Stimulated activated CD4-positive, alpha-beta T cell treated with anti-CD3 and anti-CD28 coated beads, TNF-alpha, amount 100 ng/mL, for 24 hours (primary cell): ENCODE data around the gene CCNF.

Source experiments
- DNase-seq, 3 experiments: peaks; one replicate each; pipeline ENCODE4 v3.0.0-alpha.2; 2020; ENCODE audit warnings: low read depth in 3 of 3

CCNF gene

DNA sequence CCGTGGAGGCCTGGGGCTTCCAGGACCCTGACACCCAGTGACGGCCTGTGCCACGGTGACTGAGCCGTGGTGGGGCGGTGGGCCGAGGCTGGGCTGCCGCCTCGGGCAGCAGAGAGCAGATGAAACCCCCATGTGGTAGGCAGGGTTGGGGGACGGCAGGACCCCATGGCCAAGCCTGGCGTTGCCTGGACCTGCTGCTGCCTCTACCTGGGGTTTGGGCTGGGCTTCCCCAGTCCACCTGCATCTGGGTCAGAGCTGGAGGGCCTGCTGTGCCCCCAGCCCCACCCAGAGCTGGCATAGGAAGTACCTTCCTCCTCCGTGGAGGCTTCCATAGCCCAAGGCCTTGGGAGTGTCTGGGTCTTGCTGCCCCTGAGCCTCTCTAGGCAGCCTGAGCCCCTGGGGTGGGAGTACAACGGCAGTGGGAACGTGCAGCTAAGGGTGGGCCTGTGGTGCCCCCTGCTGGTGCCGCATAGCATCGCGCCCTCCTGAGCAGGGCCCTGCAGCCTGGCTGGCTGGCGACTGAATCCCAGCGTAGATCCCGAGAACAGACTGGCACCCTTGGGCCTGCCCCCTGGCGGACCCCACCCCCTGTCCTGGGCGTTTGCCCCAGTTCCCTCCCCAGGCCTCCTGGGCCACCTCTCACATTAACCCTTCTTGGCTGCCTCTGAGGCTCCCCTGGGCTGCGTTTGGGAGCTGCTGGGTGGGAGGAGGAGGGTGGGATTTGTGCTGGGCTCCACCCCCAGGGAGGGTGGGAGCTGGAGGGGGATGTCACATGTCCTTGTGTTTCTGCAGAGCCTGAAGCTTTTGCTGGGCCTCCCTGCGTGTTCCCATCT lies 71.9 kb downstream of the CCNF start:
- DNase-seq = peak; percentile 64 to 78 (median 66)

DNA sequence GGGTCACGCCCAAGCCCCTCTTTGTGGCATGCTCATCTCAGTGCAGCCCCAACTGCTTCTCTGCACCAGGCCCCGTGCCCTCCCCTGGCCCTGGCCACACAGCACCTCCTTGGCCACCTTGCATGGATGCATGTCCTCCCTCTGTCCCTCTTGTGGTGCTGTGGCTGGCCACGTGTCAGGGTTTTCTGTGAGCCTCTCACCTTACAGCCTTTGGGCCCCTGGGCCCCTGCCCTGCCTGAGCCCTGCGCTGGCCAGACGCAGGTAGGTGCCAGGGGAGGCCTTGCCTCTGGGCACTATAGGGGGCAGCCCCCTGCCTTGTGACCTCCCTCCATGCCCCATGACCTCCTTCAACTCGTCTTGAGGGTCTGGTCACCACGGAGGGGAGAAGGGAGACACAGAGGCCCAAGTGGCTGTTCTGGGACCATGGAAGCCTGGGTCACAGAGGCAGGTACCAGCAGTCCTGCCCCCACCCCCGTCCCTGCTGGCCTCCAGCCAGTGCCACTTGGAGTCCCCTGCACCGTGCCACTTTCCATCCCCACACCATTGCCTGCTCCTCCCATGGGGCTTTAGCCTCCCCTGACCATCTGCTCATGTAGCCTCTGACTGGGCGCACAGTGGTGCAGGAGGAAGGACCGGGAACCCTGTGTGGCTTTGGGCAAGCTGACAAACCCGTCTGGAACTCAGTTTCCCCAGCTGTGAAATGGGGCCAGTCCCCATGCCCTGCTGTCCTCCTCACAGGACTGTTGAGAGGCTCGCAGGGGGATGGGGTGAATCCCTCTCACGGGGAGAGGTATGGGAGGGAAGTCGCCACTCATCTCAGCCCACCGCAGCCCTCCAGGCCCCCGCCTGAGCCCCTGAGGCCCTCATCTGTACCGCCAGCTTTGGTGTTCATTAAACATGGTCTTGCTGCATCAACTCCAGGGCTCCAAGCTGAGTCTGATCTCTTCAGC lies 73.0 kb downstream of the CCNF start:
- no peak for DNase-seq

DNA sequence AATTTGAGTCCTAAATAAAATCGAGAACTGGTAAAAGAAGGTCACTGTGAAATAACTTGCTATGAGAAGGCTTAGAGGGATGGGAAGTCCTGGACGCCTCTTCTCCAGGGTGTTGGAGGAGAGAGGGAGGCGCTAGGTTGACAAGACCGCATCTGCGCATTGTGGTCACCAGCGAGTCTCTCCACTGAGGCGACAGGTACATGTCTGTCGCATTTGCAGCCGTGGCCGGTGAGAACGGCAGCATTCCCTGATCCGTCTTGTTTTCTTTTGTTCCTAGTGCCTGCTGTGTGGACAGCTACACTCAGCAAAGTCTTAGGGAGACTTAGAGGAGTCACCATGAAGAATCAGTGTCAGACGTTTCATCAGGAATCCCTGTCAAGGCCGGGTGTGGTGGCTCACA lies 76.4 kb downstream of the CCNF start:
- DNase-seq = no peak

DNA sequence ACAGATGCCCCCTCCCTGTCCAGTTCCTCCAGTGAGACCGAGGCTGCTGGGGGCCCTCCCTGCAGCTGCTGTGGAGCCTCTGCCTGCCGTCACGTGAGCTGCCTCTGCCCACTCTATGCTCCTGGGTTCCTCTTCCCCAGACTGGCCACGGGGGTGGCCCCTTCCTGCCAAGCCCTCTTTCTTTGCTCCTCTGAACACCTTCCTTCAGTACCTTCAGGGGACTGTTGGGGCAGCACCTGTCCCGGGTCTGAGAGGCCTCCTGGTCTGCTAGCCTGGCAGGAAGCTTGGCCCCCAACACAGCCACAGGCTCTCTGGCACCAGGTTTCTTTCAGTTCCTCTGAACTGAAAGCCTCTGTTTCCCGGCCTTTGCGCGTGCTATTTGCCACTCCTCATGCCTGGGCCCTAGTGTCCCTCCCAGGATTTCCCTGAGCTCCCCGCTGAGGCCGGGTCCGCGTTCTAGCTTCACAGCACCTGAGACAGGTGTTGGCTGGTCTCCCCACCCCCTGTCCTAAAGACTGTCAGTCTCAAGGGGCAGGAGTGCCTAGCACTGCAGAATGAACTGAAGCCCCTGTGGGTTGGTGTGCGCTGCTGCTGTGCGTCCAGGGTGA lies 77.9 kb downstream of the CCNF start:
- DNase-seq = no peak

DNA sequence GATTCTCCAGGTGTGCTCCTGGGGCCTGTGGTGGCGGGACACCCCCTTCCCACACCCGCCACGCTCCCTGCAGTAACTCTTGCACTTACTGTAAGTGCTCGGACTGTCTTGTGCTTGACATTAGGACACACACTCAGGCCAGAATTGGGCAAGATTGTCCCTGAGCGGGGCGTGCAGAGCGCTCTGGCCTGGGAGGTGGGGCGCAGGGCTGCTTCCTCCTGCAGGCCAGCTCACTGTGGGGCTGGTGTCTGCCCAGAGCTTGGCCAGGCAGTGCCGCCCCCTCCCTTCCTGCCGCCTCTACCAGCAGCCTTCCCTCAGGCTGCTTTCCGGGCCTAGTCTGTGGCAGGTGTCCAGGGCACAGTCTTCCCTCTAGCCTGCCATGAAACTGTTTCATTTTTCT lies 78.4 kb downstream of the CCNF start:
- no peak for DNase-seq
